ENCODE data around the gene FARP1. TPM values are rescaled to one million over a fixed set of nuclear protein-coding genes. Genes with fewer than 3 reads are reported as not detected.

The FARP1 gene
- total RNA-seq, 1 donor from 2014 or later, result 110 TPM

GRCh38 chr13:98326291-98326690, 183.4 kb downstream of the FARP1 start:
- intact Hi-C loops (cut with DNase I), result no loop called here
- H3K27me3 ChIP-seq (ENCODE audit: low read depth), result no peaks in the 10 kb centered on the region
- TF ChIP-seq CTCF (IDR thresholded peaks at IDR 0.05), result no peak
- no peaks in the 10 kb centered on the region for H3K36me3 ChIP-seq
- H3K9me3 ChIP-seq, result no peaks in the 10 kb centered on the region
- peaks cover 10% of the 10 kb centered on the region for H3K4me1 ChIP-seq
- no peak for ATAC-seq
- DNase-seq, result no peak
- H3K27ac ChIP-seq, result no peak overlapping the region
- no peak overlapping the region for H3K4me3 ChIP-seq

DNA sequence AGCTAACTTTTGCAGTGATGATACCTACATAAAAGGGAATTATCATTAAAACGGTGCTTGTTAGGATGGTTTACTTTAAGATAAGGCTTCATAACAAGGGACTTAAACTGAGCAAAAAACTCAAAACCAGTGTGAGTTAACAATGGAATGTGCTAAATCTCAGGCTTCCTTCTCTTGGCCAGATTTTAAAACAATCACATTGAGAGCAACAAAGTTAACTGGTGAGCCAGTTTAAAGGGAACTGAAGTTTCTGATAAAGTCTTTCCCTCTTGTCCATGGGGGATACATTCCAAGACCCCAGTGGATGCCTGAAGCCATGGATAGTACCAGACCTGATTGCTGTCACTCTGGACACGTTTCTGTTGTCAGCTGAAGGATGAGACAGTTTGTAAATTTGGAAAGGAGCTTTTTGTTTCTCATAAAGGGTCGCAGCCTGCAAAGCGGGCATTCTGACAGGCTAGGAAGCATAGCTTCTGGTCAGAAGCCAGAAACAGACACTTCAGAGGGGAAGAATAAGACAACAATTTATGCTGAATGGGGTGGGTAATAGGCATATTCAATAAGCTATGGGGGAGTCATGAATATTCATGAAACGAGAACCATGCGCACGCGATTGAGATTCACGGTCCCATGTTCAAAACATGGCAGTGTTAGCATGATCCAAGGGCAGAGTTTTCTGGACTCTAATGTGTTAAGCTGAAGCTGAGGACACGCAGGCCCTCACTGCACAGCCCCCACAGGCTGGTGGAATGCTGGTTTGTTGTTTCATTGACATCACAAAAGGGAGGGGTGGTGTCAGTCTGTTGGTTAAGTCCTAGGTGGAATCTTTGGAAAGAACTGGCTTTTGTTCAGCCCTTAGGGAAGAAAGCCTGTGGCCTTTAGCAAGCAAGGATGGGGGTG, 184.7 kb downstream of the FARP1 start:
- no peak for TF ChIP-seq CTCF (IDR thresholded peaks at IDR 0.05)
- DNase-seq, result no peak
- Histone ChIP-seq H3K4me1 (peaks cover 10% of the 10 kb centered on the region), H3K27ac (no peak overlapping the region), H3K4me3 (no peak overlapping the region), H3K36me3 (no peaks in the 10 kb centered on the region), H3K9me3 (no peaks in the 10 kb centered on the region), H3K27me3 (ENCODE audit: low read depth) (no peaks in the 10 kb centered on the region)
- intact Hi-C loops (cut with DNase I), result no loop called here
- ATAC-seq, result peak in 1 of 2 donors; percentile 46

DNA sequence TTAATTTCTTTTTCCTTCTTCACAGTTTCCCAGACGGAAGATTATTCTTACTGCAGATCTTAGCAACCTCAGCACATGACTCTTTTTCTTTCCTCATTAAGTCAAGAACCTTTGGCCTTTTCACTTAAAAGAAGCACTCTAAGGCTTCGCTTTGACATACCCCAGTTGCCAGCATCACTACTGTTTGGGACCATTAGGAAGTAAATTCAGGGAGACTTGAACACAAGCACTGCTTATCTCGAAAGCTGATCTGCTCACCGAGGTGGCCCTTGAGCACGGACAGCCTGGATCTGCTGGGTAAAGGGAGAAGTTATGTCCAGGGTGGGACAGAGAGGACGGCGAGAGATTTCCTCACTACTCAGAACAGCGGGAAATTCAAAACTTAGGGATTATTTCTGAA, 185.6 kb downstream of the FARP1 start:
- no peaks in the 10 kb centered on the region for H3K36me3 ChIP-seq
- peaks cover 6% of the 10 kb centered on the region for H3K4me1 ChIP-seq
- intact Hi-C loops (cut with DNase I), result no loop called here
- H3K27ac ChIP-seq, result no peak overlapping the region
- no peak overlapping the region for H3K4me3 ChIP-seq
- DNase-seq (no peak), ATAC-seq (no peak)
- no peak for TF ChIP-seq CTCF (IDR thresholded peaks at IDR 0.05)
- H3K27me3 ChIP-seq (ENCODE audit: low read depth), result no peaks in the 10 kb centered on the region
- no peaks in the 10 kb centered on the region for H3K9me3 ChIP-seq

GRCh38 chr13:98332222-98332621, 189.3 kb downstream of the FARP1 start:
- no peaks in the 10 kb centered on the region for H3K4me1 ChIP-seq
- no peaks in the 10 kb centered on the region for H3K27me3 ChIP-seq (ENCODE audit: low read depth)
- TF ChIP-seq CTCF (IDR thresholded peaks at IDR 0.05), result no peak
- DNase-seq, result no peak
- intact Hi-C loops (cut with DNase I), result no loop called here
- H3K36me3 ChIP-seq, result no peaks in the 10 kb centered on the region
- ATAC-seq, result no peak
- H3K27ac ChIP-seq, result no peak overlapping the region
- no peaks in the 10 kb centered on the region for H3K9me3 ChIP-seq
- no peak overlapping the region for H3K4me3 ChIP-seq

- Histone ChIP-seq H3K4me3 (no peak overlapping the region), H3K4me1 (no peaks in the 10 kb centered on the region), H3K27me3 (ENCODE audit: low read depth) (no peaks in the 10 kb centered on the region), H3K9me3 (no peaks in the 10 kb centered on the region), H3K27ac (no peak overlapping the region), H3K36me3 (no peaks in the 10 kb centered on the region)
- no peak for TF ChIP-seq CTCF (IDR thresholded peaks at IDR 0.05)
- no peak for DNase-seq
- ATAC-seq, result no peak
- intact Hi-C loops (cut with DNase I), result no loop called here
These were observed 189.8 kb downstream of the FARP1 start for GRCh38 chr13:98332691-98333090.

Measured in lower lobe of right lung (tissue), 2 donors.